Mesodermal cell (in vitro differentiated cells): ENCODE results near the gene CD164.

ENCODE experiments used
- H3K27ac ChIP-seq: 2 replicates; pipeline ENCODE4 v1.7.0; 2013; ENCODE audit warnings: mild to moderate bottlenecking, low read depth, low read length, moderate library complexity; ENCODE audit not compliant: severe bottlenecking
- H3K36me3 ChIP-seq: 2 replicates; pipeline ENCODE4 v1.7.1; 2013; ENCODE audit warnings: mild to moderate bottlenecking, low read length, moderate library complexity; ENCODE audit not compliant: control insufficient read depth, insufficient read depth
- H3K4me1 ChIP-seq: one replicate; pipeline ENCODE4 v1.7.1; 2013; ENCODE audit warnings: mild to moderate bottlenecking, low read length; ENCODE audit not compliant: insufficient read depth, control insufficient read depth, poor library complexity, severe bottlenecking
- H3K4me3 ChIP-seq: 2 replicates; pipeline ENCODE4 v1.7.0; 2013; ENCODE audit warnings: low read length, control low read depth, mild to moderate bottlenecking; ENCODE audit not compliant: insufficient read depth, poor library complexity, severe bottlenecking; ENCODE audit errors: extremely low read depth
- H3K9me3 ChIP-seq: 2 replicates; pipeline ENCODE4 v1.7.1; 2013; ENCODE audit warnings: mild to moderate bottlenecking, low read length, moderate library complexity; ENCODE audit not compliant: control insufficient read depth
- WGBS, 2 experiments: methylation state at CpG; one replicate each; pipeline ENCODE4 v1.1.5; 2013; ENCODE audit warnings: missing lambda C conversion rate in 2 of 2; ENCODE audit not compliant: insufficient coverage in 2 of 2; 5-methylcytosine and 5-hydroxymethylcytosine counted together

The CD164 gene

GRCh38 chr6:109327491-109327890, 54.8 kb downstream of the CD164 start:
- H3K27ac ChIP-seq, result no peak overlapping the region
- no peaks in the 10 kb centered on the region for H3K4me1 ChIP-seq
- WGBS, 2 experiments, result 77 to 84% methylated on average over 3 to 4 of the region's 4 CpGs
- H3K4me3 ChIP-seq, result no peak overlapping the region
- no peaks in the 10 kb centered on the region for H3K36me3 ChIP-seq
- no peaks in the 10 kb centered on the region for H3K9me3 ChIP-seq

DNA sequence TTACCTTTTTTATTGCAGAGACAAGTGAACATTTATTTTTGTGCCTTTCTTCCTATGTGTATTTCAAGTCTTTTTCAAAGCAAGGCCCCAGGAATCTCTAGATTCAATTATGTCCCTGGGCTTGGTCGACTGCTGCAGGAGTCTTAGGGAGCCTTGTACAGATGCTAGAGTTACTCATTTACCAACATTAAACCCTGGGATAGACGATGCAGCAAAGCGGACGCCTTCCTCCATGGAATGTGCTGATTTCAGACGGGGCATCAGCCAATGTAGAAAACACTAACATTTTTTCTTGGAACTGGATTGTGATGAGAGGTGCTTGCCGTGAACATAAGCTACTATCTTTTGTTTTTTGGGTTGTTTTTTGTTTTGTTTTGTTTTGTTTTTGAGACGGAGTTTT, 55.9 kb downstream of the CD164 start:
- WGBS, 2 experiments, result 97 to 100% methylated on average over 4 to 5 of the region's 7 CpGs
- Histone ChIP-seq H3K9me3 (no peaks in the 10 kb centered on the region), H3K4me1 (no peaks in the 10 kb centered on the region), H3K27ac (no peak overlapping the region), H3K36me3 (no peaks in the 10 kb centered on the region), H3K4me3 (no peak overlapping the region)

DNA sequence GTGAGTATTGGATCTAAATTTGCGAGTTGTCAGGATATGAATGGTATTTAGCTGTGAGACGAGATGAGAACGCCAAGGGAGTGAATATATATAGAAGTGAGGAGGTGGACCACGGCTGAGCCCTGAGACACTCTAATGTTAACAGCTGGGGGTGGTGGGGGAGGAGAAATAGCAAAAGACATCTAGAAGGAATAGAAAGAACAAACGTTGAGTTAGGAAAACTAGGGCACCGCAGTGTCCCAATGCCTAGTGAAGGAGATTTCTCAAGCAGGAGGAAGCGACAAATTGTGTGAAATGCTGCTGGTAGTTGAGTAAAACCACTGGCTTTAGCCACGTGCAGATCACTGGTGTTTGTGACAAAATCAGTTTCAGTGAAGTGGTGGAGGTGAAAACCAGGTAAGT, 56.9 kb downstream of the CD164 start:
- Histone ChIP-seq H3K27ac (no peak overlapping the region), H3K4me1 (no peaks in the 10 kb centered on the region), H3K4me3 (no peak overlapping the region), H3K9me3 (no peaks in the 10 kb centered on the region), H3K36me3 (no peaks in the 10 kb centered on the region)
- 83 to 86% methylated on average over 7 to 8 of the region's 8 CpGs for WGBS, 2 experiments

GRCh38 chr6:109323241-109323640, 59.0 kb downstream of the CD164 start:
- WGBS, 2 experiments, result 97 to 100% methylated on average over 4 to 5 of the region's 5 CpGs

DNA sequence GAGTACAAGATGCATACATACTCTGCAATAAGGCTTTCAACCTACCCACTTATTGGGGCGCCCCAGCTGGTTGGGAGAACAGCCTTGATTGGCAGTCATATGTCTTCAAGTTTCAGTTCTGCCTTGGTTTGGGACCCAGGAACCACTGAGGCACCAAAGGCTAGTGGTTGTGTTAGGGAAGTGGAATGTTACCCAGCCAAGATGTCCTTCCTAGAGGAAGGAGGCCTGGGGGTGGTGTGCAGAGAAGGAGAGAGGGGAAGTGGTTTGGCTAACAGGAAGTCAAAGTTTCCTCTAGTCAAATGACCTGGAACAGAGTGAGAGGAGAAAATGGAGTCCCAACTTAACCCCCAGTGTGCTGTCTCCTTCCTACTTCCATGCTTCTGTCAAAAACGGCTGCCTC, 59.4 kb downstream of the CD164 start:
- Histone ChIP-seq H3K4me3 (no peak overlapping the region), H3K36me3 (no peaks in the 10 kb centered on the region), H3K9me3 (no peaks in the 10 kb centered on the region), H3K27ac (no peak overlapping the region), H3K4me1 (no peaks in the 10 kb centered on the region)
- 78 to 100% methylated on average over 1 of the region's 2 CpGs for WGBS, 2 experiments

More at GRCh38 chr6:109323241-109323640, 59.0 kb downstream of the CD164 start:
- Histone ChIP-seq H3K36me3 (no peaks in the 10 kb centered on the region), H3K9me3 (no peaks in the 10 kb centered on the region), H3K27ac (no peak overlapping the region), H3K4me3 (no peak overlapping the region), H3K4me1 (no peaks in the 10 kb centered on the region)

DNA sequence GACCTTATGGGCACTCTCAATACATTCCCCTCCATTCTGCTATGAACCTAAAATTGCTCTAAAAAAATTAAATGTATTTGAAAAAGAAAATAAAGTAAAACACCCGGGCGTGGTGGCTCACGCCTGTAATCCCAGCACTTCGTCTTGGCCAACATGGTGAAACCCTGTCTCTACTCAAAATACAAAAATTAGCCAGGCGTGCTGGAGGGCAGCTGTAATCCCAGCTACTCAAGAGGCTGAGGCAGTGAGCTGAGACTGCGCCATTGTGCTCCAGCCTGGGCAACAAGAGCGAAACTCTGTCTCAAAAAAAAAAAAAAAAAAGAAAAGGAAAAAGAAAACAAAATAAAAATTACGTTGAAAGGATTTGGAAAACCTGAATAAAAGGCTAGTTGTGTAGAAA, 60.5 kb downstream of the CD164 start:
- Histone ChIP-seq H3K9me3 (no peaks in the 10 kb centered on the region), H3K27ac (no peak overlapping the region), H3K4me1 (no peaks in the 10 kb centered on the region), H3K36me3 (no peaks in the 10 kb centered on the region), H3K4me3 (no peak overlapping the region)
- 80 to 93% methylated on average over 4 to 6 of the region's 8 CpGs for WGBS, 2 experiments

DNA sequence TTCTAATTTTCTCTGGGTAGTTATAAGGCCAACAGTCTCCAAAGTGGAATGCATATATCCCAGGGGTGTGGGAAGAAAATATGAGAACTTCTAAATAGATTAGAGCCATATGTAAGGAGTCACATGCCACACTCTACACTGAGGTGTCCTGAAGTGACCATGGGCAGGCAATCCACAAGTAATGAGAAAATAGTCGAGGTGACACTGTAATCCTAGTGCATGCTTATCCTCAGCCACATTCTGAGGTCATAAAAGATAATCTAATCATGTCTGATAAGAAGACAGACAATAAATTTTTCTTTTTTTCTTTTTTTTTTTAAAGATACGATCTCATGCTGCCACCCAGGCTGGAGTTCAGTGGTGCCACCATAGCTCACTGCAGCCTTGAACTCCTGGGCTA, 62.2 kb downstream of the CD164 start:
- WGBS, 2 experiments, result 92 to 100% methylated on average over 1 to 2 of the region's 2 CpGs
- H3K9me3 ChIP-seq, result no peaks in the 10 kb centered on the region

DNA sequence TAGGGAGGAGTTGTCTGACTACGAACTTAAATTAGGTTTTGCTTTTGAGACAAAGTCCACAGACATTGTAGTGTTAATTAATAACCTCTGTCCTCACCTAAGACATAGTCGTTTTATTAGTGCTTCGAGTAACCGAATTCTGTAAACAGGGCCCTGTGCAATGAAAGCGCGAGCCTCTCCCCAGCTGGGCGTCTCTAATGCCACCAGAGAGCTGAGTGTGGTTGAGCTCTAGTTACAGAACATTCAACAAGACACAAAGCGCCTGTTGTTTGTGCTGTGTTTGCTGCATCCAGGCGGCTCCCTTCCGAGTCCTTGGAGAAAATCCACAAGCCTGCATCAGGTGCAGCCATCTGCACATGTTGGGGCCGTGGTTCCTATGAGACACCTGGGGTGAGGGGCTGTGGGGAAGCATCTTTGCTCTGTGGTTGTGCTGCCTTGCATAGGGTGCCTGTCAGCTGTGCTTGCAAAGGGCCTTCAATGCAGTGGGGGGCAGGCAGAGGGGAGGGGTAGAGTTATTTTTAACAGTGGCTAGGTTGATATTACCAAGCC, 63.9 kb downstream of the CD164 start:
- no peaks in the 10 kb centered on the region for H3K4me1 ChIP-seq
- no peaks in the 10 kb centered on the region for H3K36me3 ChIP-seq
- H3K4me3 ChIP-seq, result no peak overlapping the region
- no peaks in the 10 kb centered on the region for H3K9me3 ChIP-seq
- H3K27ac ChIP-seq, result no peak overlapping the region
- 77 to 78% methylated on average over 6 to 10 of the region's 11 CpGs for WGBS, 2 experiments

More for the DNA sequence above, 62.2 kb downstream of the CD164 start:
- H3K36me3 ChIP-seq, result no peaks in the 10 kb centered on the region
- no peak overlapping the region for H3K4me3 ChIP-seq
- H3K4me1 ChIP-seq, result no peaks in the 10 kb centered on the region
- no peak overlapping the region for H3K27ac ChIP-seq

DNA sequence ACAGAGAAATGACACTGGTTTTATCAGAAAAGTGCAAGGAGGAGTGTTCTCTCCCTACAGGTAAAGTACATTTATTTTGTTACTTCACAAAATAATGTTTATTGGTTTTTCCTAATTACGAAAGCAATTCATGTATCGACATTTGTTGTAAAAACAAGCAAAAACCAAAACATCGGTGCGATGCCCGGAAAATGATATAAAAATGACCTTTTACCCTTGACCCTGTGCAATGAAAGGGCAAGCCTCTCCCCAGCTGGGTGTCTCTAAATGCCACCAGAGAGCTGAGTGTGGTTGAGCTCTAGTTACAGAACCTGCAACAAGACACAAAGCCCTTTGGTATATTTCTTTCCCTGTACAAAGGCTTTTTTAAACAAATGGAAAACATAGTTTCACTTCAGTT, 65.4 kb downstream of the CD164 start:
- Histone ChIP-seq H3K4me1 (no peaks in the 10 kb centered on the region), H3K36me3 (no peaks in the 10 kb centered on the region), H3K9me3 (no peaks in the 10 kb centered on the region), H3K4me3 (no peak overlapping the region), H3K27ac (no peak overlapping the region)
- 100% methylated on average over 3 to 5 of the region's 5 CpGs for WGBS, 2 experiments
